ENCODE measurements around the gene BRI3BP. TPM values are rescaled to one million over a fixed set of nuclear protein-coding genes. Genes with fewer than 3 reads are reported as not detected.
"Not testable (repeated sequence)": the region's sequence is repeated elsewhere in the genome, so short reads cannot be mapped to it uniquely, and the experiment has no call there.

The BRI3BP gene
- total RNA-seq, 2 experiments from 2014 or later: 40.0 to 41.0 TPM

- POLR2A ChIA-PET: no interaction called here
These were observed 22.6 kb upstream of the BRI3BP start for GRCh38 chr12:124970647-124971402.

GRCh38 chr12:124971603-124972002 is 21.8 kb upstream of the BRI3BP start:
- POLR2A ChIA-PET: no interaction called here
- CTCF ChIA-PET: no interaction called here

More at GRCh38 chr12:124970647-124971402, 22.6 kb upstream of the BRI3BP start:
- CTCF ChIA-PET: no interaction called here

- POLR2A ChIA-PET: no interaction called here
These were observed 21.2 kb upstream of the BRI3BP start for GRCh38 chr12:124972211-124972610.

GRCh38 chr12:124975276-124975675 is 18.2 kb upstream of the BRI3BP start:
- ChIA-PET POLR2A (interaction anchor here (1.1 kb wide), 1 partner anchor 11 kb away, joined by 4 read pairs; no protein-coding TSS in a partner anchor), CTCF (no interaction called here)

More at GRCh38 chr12:124972211-124972610, 21.2 kb upstream of the BRI3BP start:
- CTCF ChIA-PET: interaction anchor here (0.8 kb wide), 1 partner anchor 31 kb away, joined by 3 read pairs; no protein-coding TSS in a partner anchor

GRCh38 chr12:124976999-124977398 is 16.4 kb upstream of the BRI3BP start:
- POLR2A ChIA-PET: no interaction called here

GRCh38 chr12:124979568-124979967 is 13.9 kb upstream of the BRI3BP start:
- CTCF ChIA-PET: no interaction called here
- POLR2A ChIA-PET: no interaction called here

More at GRCh38 chr12:124976999-124977398, 16.4 kb upstream of the BRI3BP start:
- CTCF ChIA-PET: interaction anchor here (0.6 to 1.1 kb wide), 3 partner anchors 8 to 112 kb away, joined by 3 read pairs; no protein-coding TSS in a partner anchor

GRCh38 chr12:124980098-124980892 is 13.2 kb upstream of the BRI3BP start:
- POLR2A ChIA-PET: no interaction called here

GRCh38 chr12:124986876-124987275 is 6.6 kb upstream of the BRI3BP start:
- POLR2A ChIA-PET, CTCF ChIA-PET: not testable (repeated sequence)

More at GRCh38 chr12:124980098-124980892, 13.2 kb upstream of the BRI3BP start:
- CTCF ChIA-PET: no interaction called here

- ChIA-PET POLR2A (no interaction called here), CTCF (interaction anchor here (1.1 kb wide), 1 partner anchor 21 kb away, joined by 3 read pairs; no protein-coding TSS in a partner anchor)
These were observed 395 bp upstream of the BRI3BP start for GRCh38 chr12:124992874-124993625.

- ChIA-PET CTCF (interaction anchor here (0.6 kb wide), 2 partner anchors 21 to 94 kb away, joined by 3 to 5 read pairs; no protein-coding TSS in a partner anchor), POLR2A (interaction anchor here (1.0 kb wide), 1 partner anchor 13 kb away, joined by 7 read pairs; no protein-coding TSS in a partner anchor)
These were observed 1.1 kb downstream of the BRI3BP start for GRCh38 chr12:124994437-124994975.

GRCh38 chr12:124995200-124995961 is 1.9 kb downstream of the BRI3BP start:
- POLR2A ChIA-PET: interaction anchor here (1.0 kb wide), 1 partner anchor 13 kb away, joined by 7 read pairs; no protein-coding TSS in a partner anchor
- CTCF ChIA-PET: interaction anchor here (0.6 kb wide), 1 partner anchor 20 kb away, joined by 3 read pairs; no protein-coding TSS in a partner anchor

GRCh38 chr12:124998705-124999104 is 5.3 kb downstream of the BRI3BP start:
- ChIA-PET CTCF (no interaction called here), POLR2A (no interaction called here)

GRCh38 chr12:125001636-125002035 is 8.2 kb downstream of the BRI3BP start:
- ChIA-PET POLR2A (interaction anchor here (0.6 kb wide), 1 partner anchor 24 kb away, joined by 3 read pairs; no protein-coding TSS in a partner anchor), CTCF (no interaction called here)

- CTCF ChIA-PET: no interaction called here
- POLR2A ChIA-PET: no interaction called here
These were observed 9.6 kb downstream of the BRI3BP start for GRCh38 chr12:125003021-125003420.

GRCh38 chr12:125004621-125005020 is 11.2 kb downstream of the BRI3BP start:
- CTCF ChIA-PET: no interaction called here
- POLR2A ChIA-PET: no interaction called here

- ChIA-PET POLR2A (no interaction called here), CTCF (no interaction called here)
These were observed 12.2 kb downstream of the BRI3BP start for GRCh38 chr12:125005652-125006051.

- ChIA-PET CTCF (no interaction called here), POLR2A (no interaction called here)
These were observed 12.9 kb downstream of the BRI3BP start for GRCh38 chr12:125006365-125006764.

- CTCF ChIA-PET: interaction anchor here (0.7 kb wide), 1 partner anchor 21 kb away, joined by 3 read pairs; the partner anchor contains the start of gene BRI3BP
- POLR2A ChIA-PET: interaction anchor here (0.6 kb wide), 1 partner anchor 14 kb away, joined by 9 read pairs; no protein-coding TSS in a partner anchor
These were observed 20.5 kb downstream of the BRI3BP start for GRCh38 chr12:125013816-125014442.

Data from activated CD8-positive, alpha-beta memory T cell treated with anti-CD3 and anti-CD28 coated beads for 36 hours (primary cell).